GM18520 (cell line): Measurements from ENCODE around the gene CHSY1.
"Not testable (repeated sequence)": the region's sequence is repeated elsewhere in the genome, so short reads cannot be mapped to it uniquely, and the experiment has no call there.

Source experiments
- ATAC-seq: cut with Tn5 transposase; IDR thresholded peaks from one replicate; pipeline ENCODE4 v1.9.1; 2021; ENCODE audit not compliant: unreplicated experiment

Gene CHSY1, protein sequence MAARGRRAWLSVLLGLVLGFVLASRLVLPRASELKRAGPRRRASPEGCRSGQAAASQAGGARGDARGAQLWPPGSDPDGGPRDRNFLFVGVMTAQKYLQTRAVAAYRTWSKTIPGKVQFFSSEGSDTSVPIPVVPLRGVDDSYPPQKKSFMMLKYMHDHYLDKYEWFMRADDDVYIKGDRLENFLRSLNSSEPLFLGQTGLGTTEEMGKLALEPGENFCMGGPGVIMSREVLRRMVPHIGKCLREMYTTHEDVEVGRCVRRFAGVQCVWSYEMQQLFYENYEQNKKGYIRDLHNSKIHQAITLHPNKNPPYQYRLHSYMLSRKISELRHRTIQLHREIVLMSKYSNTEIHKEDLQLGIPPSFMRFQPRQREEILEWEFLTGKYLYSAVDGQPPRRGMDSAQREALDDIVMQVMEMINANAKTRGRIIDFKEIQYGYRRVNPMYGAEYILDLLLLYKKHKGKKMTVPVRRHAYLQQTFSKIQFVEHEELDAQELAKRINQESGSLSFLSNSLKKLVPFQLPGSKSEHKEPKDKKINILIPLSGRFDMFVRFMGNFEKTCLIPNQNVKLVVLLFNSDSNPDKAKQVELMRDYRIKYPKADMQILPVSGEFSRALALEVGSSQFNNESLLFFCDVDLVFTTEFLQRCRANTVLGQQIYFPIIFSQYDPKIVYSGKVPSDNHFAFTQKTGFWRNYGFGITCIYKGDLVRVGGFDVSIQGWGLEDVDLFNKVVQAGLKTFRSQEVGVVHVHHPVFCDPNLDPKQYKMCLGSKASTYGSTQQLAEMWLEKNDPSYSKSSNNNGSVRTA

DNA sequence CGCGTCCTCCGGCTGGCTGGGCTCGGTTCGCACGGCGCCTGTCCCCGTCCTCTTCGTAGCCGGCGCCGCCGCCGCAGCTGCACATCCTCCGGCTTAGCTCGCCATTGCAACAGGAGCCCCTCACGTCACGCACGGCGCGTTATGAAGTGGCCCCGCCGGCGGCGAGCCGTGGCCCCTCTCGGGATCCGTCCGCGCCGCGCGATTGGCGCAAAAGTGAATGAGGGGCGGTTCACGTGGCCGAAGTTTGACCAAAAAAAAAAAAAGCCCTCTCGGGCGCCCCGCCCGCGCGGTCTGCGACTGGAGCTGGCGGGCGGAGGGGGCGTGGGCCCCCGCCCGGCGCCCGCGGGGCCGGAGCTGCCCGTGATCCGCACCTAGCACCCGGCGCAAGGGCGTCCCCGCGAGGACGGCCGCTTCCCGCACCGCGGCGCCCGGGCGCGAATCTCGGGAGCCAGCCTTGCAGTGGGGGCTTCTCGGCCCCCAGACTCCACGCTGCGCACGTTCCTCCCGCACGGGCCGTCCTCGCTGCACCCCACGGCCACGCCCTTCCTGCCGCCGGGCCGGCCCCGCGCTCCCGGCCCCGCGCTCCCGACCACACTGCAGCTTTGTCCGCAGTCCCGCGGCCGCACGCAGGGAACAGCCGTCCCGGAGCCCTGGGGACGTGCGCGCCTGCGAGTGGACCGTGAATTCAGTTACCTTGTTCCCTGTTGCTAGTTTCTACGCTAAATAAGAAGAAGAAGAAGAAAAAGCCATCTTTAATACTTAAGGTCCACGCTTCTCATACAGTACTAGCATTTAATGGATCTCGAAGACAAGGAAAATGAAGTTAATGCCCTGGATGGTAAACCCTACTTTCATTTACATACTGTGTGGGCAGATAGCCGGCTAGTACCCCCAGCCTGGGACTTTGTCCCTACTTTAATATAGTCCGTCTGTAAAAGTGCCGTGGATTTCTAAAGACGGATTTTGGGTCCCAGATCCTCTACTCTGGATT is at the start of gene CHSY1:
Gene CHSY1, minus strand, starts transcription at position 219 of the 991 bp plus-strand sequence. CDS start 592 bp downstream, outside the sequence.
- ATAC-seq: peak; percentile 59

DNA sequence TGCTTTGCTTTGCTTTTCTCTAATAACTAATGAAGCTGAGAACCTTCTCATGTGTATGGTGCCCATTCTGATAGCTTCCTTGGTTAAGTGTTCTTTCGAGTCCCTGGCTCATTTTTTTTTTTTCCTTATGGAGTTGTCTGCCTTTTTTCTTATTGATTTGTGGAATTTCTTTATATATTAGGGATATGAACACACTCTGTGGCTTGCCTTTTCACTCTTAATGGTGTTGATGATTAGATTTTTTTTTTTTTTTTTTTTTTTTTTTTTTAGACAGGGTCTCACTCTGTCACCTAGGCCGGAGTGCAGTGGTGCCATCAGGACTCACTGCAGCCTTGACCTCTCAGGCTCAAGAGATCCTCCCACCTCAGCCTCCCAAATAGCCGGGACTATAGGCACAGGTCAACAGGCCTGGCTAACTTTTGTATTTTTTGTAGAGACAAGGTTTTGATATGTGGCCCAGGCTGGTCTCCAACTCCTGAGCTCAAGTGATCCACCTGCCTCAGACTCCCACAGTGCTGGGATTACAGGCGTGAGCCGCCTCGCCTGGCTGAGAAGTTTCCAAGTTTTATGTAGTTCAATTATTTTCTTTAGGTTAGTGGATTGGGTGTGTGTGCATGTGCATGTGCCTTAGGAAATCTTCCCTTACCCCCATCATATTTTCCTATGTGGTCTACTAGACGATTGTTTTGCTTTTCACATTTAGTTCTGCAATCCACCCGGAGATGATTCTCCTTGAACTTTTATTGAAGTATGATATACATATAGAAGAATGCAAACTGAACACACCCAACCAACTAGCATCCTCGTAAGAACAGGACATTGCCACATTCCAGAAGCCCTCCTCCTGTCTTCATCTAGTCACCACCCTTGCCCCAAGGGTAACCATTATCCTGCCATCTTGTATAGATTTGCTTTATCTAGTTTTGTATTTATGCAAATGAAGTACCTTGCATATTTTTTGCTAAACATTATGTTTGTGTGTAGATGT is 44.9 kb upstream of the CHSY1 start:
- ATAC-seq: no peak

DNA sequence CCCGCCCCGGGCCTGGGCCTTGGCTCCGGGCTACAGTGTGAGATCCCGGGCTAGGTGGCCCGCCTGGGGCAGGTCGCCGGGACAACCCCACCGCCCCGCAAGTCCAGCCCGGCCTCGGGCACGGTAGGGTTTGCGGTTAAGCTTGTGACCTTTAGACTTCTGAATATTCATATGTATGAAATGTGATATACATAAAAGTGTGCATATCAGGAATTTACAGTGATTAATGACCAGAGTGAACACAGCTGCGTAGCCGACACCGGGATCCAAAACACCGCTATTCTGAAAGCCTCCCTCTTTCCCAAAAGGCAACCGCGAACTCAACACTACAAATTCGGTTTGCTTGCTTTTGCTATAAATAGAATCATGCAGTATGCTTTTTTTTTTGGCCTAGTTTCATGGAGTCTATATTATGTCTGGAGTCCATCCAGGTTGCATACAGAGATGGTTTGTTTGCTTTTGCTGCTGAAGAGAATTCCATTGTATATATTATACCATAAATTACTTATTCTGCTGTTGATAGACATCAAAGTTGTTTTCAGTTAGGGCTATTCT is 43.8 kb upstream of the CHSY1 start:
- no peak for ATAC-seq

DNA sequence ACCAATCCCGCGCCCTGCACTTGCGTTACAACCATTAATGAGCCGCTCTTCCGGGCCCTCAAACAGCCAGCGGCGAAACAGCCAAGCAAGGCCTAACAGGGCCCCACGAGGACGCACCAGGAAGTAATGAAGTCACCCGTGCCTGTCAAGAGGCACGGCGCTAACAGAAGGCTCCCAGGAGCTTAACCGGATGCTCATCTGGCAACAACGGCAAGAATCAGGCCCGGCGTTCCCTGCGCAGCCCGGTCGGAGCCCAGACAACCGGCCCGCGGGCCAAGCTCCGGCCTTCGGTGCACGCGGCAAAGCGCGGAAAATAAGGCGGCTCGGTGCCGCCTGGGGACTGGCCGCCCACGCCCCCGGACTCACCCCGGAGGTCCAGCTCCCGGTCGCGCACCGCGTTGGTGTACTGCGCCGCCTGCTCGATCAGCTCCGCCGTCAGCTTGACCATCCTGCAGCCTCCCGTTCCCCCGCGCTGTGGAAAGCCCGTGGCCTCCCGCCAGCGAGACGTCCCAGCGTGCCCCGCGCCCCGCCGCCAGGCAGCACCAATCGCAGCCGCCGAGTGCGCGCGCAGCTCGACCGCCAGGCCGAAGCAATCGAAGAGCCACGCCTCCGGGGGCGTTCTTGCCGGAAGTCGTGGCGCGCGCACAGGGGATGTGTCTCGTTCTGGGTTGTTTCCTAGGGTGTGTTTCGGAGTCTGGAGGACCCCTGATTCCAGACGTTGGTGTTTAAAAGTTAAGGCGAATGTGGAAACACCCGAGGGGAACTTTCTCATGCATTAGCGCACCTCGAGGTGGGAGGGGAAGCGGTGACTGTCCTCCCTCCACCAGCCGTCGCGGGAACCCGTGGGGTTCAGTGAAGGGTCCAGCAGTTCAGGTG is 43.1 kb upstream of the CHSY1 start, which contains the start of gene SNRPA1:
Gene SNRPA1, minus strand, starts transcription at position 518 of the 876 bp plus-strand sequence. Its CDS starts 70 bp downstream, at position 448.
- peak; percentile 69 for ATAC-seq

DNA sequence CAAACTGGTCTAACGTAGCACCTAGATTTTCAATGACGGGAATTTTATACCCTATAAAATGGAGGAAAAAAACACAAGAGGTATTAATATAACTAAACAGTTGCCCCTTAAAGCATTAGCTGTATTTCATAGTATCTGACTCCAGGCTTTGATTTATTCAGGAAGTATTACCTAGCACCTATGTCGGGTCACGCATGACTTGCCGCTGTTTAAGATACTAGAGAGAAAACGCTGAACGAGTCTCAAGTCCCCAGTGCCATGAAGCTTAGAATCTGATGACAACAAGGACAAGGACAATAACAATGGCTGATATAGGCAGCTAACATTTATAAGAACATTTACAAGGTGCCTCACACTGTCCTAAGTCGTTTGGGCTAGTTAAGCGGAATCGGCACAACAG is 41.3 kb upstream of the CHSY1 start:
- no peak for ATAC-seq

DNA sequence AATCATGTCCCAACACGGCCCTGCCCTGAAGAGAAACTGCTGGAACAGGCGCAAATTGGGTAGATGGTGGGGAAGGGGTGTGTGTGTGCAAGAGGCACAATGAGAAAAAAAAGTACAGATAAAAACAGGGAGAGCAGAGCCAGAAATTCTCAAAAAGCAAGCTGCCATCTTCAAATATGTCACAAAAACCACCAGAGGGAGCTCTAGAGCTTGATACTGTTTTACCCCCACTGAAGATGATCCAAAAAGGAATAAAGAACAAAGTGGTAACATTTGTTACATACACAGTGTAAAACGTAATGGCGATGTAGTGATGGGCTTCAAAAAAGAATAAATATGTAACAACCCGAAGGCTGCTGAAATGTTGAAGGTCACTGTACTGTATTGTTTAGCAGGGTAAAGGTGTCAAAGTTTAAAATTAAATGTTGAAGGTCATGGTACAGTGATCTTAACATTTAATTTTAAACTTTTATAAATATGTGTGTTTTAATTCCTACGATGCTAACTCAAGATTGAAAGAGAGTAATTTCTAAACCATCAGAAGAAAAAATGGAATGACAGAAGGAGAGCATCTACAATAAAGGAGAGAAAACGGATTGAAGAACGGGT is 37.2 kb upstream of the CHSY1 start:
- ATAC-seq: no peak

DNA sequence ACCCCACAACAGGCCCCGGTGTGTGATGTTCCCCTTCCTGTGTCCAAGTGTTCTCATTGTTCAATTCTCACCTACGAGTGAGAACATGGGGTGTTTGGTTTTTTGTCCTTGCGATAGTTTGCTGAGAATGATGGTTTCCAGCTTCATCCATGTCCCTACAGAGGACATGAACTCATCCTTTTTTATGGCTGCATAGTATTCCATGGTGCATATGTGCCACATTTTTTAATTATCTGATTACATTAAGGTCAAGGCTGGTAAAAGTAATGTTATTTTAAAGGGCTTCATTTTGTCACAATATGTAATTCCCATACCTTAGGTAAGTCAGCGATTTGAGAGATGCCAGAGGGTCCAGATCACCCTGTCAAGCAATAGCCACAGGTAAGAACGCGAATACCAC is 35.5 kb upstream of the CHSY1 start:
- ATAC-seq: not testable (repeated sequence)

DNA sequence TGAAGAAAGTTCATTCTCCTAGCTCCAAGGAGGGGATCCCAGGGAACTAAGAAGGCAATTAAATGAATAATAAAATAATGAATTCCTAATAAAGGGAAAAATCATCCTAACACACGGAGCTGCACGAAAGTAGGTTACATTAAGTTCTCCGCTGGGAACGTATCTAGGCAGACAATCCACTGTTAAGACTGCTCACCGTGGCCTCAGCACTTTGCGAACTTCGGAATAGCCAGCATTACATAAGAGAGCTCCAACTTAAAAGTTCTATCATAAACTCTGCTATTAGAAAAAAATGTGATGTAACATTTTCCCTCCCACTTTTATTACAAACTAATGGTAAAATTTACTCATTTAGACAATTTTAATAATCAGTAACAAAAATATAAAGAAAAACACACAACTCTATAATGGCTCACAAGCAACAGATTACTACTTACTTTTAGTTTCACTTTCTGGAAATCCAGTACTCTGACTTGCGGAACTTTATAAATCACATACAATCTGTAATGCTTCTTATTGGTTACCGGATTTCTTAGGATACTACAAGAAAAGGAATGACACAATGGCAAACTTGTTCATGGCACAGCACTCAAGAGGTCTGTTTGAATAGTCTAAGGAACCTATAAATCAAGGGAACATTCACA is 34.7 kb upstream of the CHSY1 start:
- ATAC-seq: no peak

DNA sequence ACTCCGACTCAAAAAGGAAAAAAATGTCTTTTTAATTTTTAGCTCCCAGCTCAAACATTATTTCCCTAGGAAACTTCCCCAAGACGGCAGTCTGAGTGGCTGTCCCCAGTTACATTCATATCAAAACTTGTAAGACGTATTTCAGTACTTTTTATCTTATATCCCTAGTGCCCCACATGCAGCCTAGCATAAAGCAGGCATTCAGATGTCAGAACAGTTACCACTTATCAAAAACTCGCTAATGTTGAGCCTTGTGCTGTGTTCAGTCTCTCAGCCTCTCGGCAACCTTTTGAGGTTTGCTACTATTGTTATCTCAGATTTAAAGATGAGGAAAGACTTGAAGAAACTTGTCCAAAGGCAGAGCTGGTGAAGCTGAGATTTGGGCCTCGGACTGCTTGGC is 32.1 kb upstream of the CHSY1 start:
- ATAC-seq: no peak

DNA sequence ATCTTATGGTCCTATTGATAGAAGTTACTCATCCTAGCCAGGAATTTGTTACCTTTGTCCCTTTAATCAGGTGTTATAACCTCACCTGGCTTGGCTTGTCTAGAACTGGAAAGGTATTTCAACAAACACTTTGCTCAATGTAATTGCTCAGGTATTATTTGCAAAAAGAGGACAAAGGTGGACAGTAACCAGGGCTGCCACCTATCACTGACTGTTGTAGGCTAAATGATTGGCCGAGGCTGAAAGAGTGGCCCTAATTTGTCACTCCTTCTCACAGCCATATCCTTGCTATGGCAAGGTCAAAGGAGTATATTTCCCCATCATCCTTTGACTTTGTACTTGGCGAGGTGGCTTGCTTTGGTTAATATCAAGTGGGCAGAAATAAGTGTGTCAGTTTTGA is 28.2 kb upstream of the CHSY1 start:
- ATAC-seq: no peak

DNA sequence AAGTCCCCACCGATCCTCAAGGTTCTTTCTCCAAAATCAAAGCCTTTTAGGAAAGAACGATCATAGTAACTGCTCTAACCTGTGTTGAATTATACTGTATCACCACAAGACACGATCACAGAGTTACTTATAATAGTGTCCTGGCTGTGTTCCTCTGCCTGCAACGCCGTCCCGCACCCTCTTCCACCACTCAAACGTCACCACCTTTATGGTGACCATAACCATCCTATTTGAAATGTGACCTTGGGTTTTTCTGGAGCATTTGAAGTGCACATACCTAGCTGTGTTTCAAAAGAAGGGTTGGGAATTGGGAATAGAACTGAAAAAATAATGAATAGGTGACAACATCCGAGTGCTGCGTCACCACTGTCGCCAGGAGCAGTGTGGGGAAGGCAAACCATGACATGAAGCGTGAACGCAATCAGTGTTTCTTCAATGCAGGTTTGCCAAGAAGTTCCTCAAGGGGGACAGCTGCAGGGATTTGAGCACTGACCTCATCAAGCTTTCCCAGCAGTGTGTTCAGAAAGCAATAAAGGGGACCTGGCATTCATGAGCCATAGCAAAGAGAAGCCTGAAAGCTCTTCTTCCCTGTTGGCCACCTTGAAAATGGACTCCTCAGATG is 26.2 kb upstream of the CHSY1 start:
- no peak for ATAC-seq

DNA sequence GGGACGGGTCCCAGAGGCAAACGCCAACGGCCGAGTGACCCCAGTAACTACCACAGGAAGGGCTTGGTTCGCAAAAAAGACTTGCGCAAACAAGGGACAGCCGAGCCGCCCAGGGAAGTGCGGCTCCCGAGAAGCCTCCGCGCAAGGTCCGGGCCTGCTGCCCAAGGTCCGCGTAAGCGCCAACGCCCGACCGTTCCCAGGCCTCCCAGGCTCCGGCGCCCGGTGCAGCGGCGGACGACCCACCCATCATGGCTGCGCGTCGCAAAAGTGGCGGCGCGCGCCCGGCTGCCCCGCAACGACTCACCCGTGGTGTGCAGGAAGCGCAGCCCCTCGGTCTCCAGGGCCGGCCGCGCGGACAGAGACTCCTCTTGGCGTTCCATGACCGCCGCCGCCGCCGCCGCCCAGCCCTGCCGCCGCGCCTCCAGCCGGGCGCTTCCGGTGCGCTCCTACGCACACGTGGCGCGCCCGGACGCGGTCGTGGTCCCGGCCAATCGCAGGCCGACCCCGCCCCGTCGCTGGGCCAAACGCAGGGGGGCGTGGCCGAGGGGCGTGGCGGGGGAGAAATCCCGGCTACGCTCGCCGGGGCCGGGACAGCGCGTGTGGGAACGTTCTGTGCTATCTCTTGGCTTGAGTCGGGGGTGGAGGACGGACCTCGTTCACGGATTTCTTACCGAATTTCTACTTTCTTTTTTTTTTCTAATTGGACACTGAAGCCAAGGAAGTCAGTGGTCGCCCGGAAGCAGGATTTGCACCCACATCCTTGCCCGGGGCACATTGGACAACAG is 25.4 kb upstream of the CHSY1 start, which contains the start of gene SELENOS:
Gene SELENOS, minus strand, starts transcription at position 448 of the 785 bp plus-strand sequence. Its CDS starts 68 bp downstream, at position 380.
- peak; percentile 84 for ATAC-seq

DNA sequence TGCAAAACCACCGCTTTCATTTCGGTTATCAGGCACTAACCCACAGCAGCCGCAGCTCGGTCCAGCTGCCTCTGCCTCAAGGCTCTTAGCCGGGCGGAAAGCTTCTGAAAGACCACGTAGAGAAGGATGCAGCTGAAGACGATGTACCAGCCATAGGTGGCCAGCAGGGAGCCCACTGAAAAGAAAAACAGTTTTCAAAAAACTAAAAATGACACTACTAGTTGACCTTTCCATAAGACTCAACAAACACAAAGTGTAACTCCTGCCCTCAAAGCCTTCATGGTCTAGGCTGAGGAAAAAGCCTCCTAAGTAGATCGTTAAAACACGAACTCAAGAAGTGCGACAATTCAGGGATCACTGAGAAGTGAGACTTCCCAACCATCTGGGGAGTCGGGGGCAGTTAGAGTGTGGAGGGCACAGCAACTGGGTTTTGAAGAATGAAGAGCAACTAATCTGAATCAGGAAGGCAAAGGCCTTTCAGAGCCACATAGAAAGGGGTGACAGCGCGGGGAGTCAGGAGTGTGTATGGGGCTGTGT is 24.7 kb upstream of the CHSY1 start:
- ATAC-seq: no peak

DNA sequence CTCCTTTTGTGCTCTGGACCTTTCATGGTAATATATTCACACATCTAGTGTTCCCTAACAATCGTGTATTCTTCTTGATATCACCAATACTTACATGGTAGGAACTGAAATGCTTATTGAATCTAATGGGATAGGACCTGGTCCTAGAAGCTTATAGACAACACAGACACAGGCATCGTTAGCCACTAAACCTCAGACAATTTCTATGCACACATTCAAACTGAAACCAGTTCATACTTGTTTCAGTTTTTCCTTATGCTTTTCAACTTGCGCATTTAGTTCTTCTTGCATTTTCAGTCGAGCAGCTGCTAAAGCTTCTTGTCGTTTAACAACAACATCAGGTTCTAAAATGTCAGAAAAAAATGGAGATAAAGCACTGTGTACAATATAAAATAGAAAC is 23.2 kb upstream of the CHSY1 start:
- no peak for ATAC-seq

DNA sequence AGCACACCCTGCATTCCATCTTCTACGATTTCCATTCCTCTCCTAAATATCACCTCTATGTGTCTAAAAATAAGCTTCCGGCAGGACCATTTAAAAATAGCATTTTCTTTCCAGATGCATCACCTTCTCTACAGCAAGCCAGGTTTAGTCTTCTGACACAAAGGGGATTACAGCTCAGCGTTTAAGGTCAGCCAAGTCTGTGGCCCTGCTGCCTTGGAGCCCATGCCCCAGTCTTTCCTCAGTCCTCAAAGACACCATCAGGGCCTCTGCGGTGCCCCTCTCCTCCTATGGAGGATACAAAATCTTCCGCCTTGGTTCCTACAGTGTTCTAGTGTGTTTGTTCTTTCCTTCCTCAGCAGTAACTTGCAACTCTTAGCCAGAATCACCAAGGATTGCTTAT is 21.7 kb upstream of the CHSY1 start:
- ATAC-seq: no peak

DNA sequence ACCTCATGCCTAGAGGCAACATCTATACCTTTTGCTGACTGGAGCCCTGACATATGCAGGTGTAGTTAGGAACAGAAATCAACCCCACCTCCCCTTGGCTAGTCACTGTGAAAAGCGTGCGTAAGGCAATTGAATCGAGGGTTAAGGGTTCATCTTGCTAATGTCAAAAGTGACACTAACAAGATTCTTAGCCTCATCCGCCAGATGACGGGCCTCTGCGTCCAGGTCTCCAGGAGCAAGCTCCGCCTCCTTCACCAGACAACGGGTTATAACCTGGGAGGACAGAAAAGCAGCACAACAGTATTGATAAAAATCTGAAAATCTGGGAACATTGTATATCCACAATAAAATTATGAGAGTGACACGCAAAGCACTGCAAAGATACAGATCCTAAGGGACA is 20.7 kb upstream of the CHSY1 start:
- no peak for ATAC-seq
